Muscle layer of duodenum (tissue), 2 donors: ENCODE measurements around the gene CSTF3.
A peak's percentile ranks its signal among the peaks of the same experiment; 100 is the strongest.
"Not testable (repeated sequence)": the region's sequence is repeated elsewhere in the genome, so short reads cannot be mapped to it uniquely, and the experiment has no call there.

Source experiments
- H3K27ac ChIP-seq: one replicate; pipeline ENCODE4 v1.7.0; 2013; ENCODE audit warnings: mild to moderate bottlenecking, low read length
- H3K27me3 ChIP-seq: one replicate; pipeline ENCODE4 v1.7.0; 2013; ENCODE audit warnings: low read depth, mild to moderate bottlenecking, control low read depth, low read length
- H3K36me3 ChIP-seq, 2 donors: one replicate each; pipeline ENCODE4 v1.7.0; 2013; ENCODE audit warnings: low read length in 2 of 2, control low read depth in 1 of 2, mild to moderate bottlenecking in 1 of 2; ENCODE audit not compliant: insufficient read depth in 2 of 2, control insufficient read depth in 1 of 2
- H3K4me1 ChIP-seq, 2 donors: one replicate each; pipeline ENCODE4 v1.7.0; 2013; ENCODE audit warnings: low read length in 2 of 2, mild to moderate bottlenecking in 2 of 2, control low read depth in 1 of 2, moderate library complexity in 1 of 2; ENCODE audit not compliant: insufficient read depth in 2 of 2, control insufficient read depth in 1 of 2
- H3K4me3 ChIP-seq, 2 donors: one replicate each; pipeline ENCODE4 v1.7.0; 2013; ENCODE audit warnings: low read length in 2 of 2, low read depth in 1 of 2, mild to moderate bottlenecking in 1 of 2
- H3K9me3 ChIP-seq, 2 donors: one replicate each; pipeline ENCODE4 v1.7.0; 2013; ENCODE audit warnings: low read length in 2 of 2, control low read depth in 1 of 2, mild to moderate bottlenecking in 1 of 2; ENCODE audit not compliant: control insufficient read depth in 1 of 2
- donor health status: healthy.

Gene CSTF3

GRCh38 chr11:33159378-33159867 is 1.9 kb downstream of the CSTF3 start:
- H3K9me3 ChIP-seq, H3K27ac ChIP-seq, H3K27me3 ChIP-seq, H3K36me3 ChIP-seq: not testable (repeated sequence)
- H3K4me1 ChIP-seq = peaks cover 7 to 25% of the 10 kb centered on the region in 2 donors
- peak overlapping the region; percentile 96 for H3K4me3 ChIP-seq

DNA sequence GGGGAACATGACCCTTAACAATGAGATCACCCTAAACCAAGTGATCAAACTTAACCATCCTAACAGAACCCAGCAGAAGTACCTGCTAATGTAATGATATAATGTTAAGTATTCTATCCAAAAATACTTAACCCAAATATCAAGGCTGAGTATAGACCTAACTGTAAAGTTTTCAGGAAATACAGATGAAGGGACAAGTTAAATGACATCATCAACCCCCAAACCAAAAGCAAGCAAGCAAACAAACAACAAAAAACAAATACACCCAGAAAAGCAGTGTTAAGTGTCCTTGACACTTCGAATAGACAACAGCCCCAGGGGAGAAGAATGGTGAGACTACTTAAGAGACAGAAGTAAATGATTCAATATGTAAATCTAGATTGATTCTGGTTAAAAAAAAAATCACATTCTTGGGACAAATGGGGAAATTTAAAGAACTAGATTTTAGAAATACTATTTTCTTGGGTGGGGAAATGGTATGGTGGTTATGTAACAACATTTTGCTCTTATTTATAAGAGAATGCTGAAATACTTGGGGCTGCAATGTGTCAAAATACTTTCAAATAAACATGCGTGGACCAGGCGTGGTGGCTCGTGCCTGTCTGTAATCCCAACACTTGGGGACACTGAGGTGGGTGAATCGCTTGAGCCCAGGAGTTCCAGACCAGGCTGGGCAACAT is 2.5 kb downstream of the CSTF3 start:
- no peaks in the 10 kb centered on the region for H3K27me3 ChIP-seq
- H3K36me3 ChIP-seq = no peaks in the 10 kb centered on the region
- H3K27ac ChIP-seq = no peak overlapping the region
- H3K4me3 ChIP-seq = peak overlapping the region in 1 of 2 donors; percentile 2
- H3K4me1 ChIP-seq = peaks cover 7 to 25% of the 10 kb centered on the region in 2 donors
- no peaks in the 10 kb centered on the region for H3K9me3 ChIP-seq

DNA sequence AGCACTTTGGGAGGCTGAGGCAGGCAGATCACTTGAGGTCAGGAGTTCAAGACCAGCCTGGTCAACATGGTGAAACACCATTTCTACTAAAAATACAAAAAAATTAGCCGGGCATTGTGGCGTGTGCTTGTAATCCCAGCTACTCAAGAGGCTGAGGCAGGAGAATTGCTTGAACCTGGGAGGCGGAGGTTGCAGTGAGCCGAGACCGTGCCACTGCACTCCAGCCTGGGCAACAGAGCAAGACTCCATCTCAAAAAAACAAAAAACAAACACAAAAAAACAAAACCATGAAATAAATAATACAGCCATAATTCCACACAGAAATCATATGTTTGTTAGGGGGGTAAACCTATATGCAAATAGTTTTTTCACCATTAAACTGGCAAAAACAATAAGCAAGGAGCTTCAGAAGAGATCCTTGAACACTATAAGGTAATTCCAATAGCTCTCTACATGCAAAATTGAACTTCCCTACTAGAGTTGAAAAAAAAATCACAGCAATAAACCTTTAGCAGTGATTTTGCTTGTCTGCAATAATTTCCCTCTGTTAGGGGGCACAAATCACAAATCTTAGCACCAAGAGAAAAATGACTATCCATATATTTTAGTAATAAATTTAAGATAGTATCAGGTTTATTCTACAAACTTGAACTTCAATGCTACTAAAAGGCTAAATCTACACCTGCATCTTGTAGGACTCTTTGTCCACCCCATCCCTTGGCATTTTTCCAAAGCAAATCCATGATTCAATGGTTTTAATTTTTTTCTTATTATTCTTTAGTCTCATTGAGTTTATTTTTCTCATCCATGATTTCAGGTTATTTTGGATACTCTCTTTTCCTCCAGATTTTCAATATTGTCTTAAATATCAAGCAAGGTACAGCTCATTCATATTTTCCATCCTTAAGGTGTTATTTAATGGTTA is 3.9 kb downstream of the CSTF3 start:
- H3K9me3 ChIP-seq = no peaks in the 10 kb centered on the region
- H3K36me3 ChIP-seq = no peaks in the 10 kb centered on the region
- H3K27ac ChIP-seq = no peak overlapping the region
- no peak overlapping the region for H3K4me3 ChIP-seq
- H3K27me3 ChIP-seq = no peaks in the 10 kb centered on the region
- peaks cover 7 to 25% of the 10 kb centered on the region in 2 donors for H3K4me1 ChIP-seq

- no peak overlapping the region for H3K4me3 ChIP-seq
- H3K27ac ChIP-seq = no peak overlapping the region
- H3K36me3 ChIP-seq = no peaks in the 10 kb centered on the region
- H3K27me3 ChIP-seq = no peaks in the 10 kb centered on the region
- H3K9me3 ChIP-seq = no peaks in the 10 kb centered on the region
- no peaks in the 10 kb centered on the region for H3K4me1 ChIP-seq
These were observed 9.9 kb downstream of the CSTF3 start for GRCh38 chr11:33151399-33151798.

GRCh38 chr11:33147559-33147958 is 13.7 kb downstream of the CSTF3 start:
- H3K4me1 ChIP-seq = no peaks in the 10 kb centered on the region
- H3K9me3 ChIP-seq = no peaks in the 10 kb centered on the region
- H3K27me3 ChIP-seq = no peaks in the 10 kb centered on the region
- no peaks in the 10 kb centered on the region for H3K36me3 ChIP-seq
- H3K4me3 ChIP-seq = no peak overlapping the region
- H3K27ac ChIP-seq = no peak overlapping the region

- H3K27ac ChIP-seq = no peak overlapping the region
- no peaks in the 10 kb centered on the region for H3K9me3 ChIP-seq
- H3K4me3 ChIP-seq = no peak overlapping the region
- H3K27me3 ChIP-seq = no peaks in the 10 kb centered on the region
- peaks cover 0 to 14% of the 10 kb centered on the region in 2 donors for H3K36me3 ChIP-seq
- peaks cover 0 to 6% of the 10 kb centered on the region in 2 donors for H3K4me1 ChIP-seq
These were observed 25.4 kb downstream of the CSTF3 start for GRCh38 chr11:33135768-33136443.

- H3K36me3 ChIP-seq = peaks cover 0 to 7% of the 10 kb centered on the region in 2 donors
- H3K4me3 ChIP-seq = no peak overlapping the region
- peaks cover 0 to 6% of the 10 kb centered on the region in 2 donors for H3K4me1 ChIP-seq
- no peaks in the 10 kb centered on the region for H3K27me3 ChIP-seq
- H3K9me3 ChIP-seq = no peaks in the 10 kb centered on the region
- H3K27ac ChIP-seq = no peak overlapping the region
These were observed 26.1 kb downstream of the CSTF3 start for GRCh38 chr11:33135216-33135615.

- Histone ChIP-seq H3K27me3 (no peaks in the 10 kb centered on the region), H3K27ac (no peak overlapping the region), H3K36me3 (no peaks in the 10 kb centered on the region), H3K9me3 (no peaks in the 10 kb centered on the region), H3K4me3 (no peak overlapping the region), H3K4me1 (peaks cover 0 to 6% of the 10 kb centered on the region in 2 donors)
These were observed 27.0 kb downstream of the CSTF3 start for GRCh38 chr11:33134276-33134675.

GRCh38 chr11:33133761-33134160 is 27.5 kb downstream of the CSTF3 start:
- Histone ChIP-seq H3K27ac (no peak overlapping the region), H3K36me3 (no peaks in the 10 kb centered on the region), H3K27me3 (no peaks in the 10 kb centered on the region), H3K9me3 (no peaks in the 10 kb centered on the region), H3K4me3 (no peak overlapping the region), H3K4me1 (peaks cover 0 to 6% of the 10 kb centered on the region in 2 donors)

DNA sequence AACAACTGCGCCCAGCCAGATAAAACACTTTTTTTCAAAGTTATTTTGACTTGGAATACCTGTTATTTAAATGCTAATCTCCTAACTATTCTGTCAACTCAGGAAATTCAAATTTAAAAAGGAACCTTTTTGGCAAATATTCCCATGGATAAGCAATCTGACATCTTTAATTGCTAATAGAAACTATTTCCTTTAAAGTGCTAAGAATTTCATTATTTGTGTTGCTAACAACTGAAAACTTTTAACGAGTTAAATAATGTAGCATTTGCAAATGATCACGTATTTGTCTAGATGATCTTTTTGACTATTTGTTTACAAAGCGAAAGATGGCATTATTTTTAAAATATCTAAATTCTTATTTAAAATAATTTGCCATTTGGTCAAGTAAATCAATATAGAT is 28.8 kb downstream of the CSTF3 start:
- Histone ChIP-seq H3K4me1 (peaks cover 0 to 6% of the 10 kb centered on the region in 2 donors), H3K4me3 (no peak overlapping the region), H3K27ac (no peak overlapping the region), H3K27me3 (no peaks in the 10 kb centered on the region), H3K36me3 (no peaks in the 10 kb centered on the region), H3K9me3 (no peaks in the 10 kb centered on the region)

DNA sequence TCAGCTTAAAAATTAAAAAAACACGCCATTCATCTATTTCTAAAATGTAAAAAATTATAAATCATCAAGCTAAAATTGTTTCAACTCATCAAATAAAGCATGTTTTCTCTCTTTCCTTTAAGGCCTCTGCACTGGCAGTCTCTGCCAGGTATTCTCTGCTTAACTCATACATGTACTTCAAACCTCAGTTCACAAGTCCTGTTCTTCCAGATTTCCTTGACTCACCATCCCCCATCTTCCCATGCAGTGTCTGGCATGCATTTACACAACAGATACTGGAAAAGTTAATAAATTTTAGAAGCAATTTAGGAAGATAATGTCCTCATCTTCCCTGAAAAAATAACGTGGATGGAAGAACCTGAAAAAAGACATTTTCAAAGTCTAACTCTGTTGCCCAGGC is 32.5 kb downstream of the CSTF3 start:
- Histone ChIP-seq H3K9me3 (no peaks in the 10 kb centered on the region), H3K4me1 (no peaks in the 10 kb centered on the region), H3K27ac (no peak overlapping the region), H3K27me3 (no peaks in the 10 kb centered on the region), H3K4me3 (no peak overlapping the region), H3K36me3 (no peaks in the 10 kb centered on the region)
